ENCODE results near the gene KMT5C. TPM values are rescaled to one million over a fixed set of nuclear protein-coding genes. Genes with fewer than 3 reads are reported as not detected.
A peak's percentile ranks its signal among the peaks of the same experiment; 100 is the strongest.

Gene KMT5C
- total RNA-seq, 1 experiment from 2014 or later = 12.9 TPM

- TF ChIP-seq, protein P1, sequence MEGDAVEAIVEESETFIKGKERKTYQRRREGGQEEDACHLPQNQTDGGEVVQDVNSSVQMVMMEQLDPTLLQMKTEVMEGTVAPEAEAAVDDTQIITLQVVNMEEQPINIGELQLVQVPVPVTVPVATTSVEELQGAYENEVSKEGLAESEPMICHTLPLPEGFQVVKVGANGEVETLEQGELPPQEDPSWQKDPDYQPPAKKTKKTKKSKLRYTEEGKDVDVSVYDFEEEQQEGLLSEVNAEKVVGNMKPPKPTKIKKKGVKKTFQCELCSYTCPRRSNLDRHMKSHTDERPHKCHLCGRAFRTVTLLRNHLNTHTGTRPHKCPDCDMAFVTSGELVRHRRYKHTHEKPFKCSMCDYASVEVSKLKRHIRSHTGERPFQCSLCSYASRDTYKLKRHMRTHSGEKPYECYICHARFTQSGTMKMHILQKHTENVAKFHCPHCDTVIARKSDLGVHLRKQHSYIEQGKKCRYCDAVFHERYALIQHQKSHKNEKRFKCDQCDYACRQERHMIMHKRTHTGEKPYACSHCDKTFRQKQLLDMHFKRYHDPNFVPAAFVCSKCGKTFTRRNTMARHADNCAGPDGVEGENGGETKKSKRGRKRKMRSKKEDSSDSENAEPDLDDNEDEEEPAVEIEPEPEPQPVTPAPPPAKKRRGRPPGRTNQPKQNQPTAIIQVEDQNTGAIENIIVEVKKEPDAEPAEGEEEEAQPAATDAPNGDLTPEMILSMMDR (IDR thresholded peaks at IDR 0.05; ENCODE audit: unreplicated experiment) = no peak
- no TSS peak for BruUV-seq (replicated peaks)
- CTCF ChIA-PET = interaction anchor here (0.6 to 2.2 kb wide), 7 partner anchors 9 to 101 kb away, joined by 3 to 13 read pairs (median 4); no protein-coding TSS in a partner anchor
- no peak for DNase-seq (ENCODE audit: unreplicated experiment)
- Mint-ChIP-seq H3K4me3 (ENCODE audit: unreplicated experiment) (peak overlapping the region; percentile 89), H3K9me3 (ENCODE audit: unreplicated experiment) (no peaks in the 10 kb centered on the region), H3K27me3 (ENCODE audit: insufficient read depth, unreplicated experiment) (no peaks in the 10 kb centered on the region), H3K27ac (ENCODE audit: low read depth, unreplicated experiment) (peak overlapping the region; percentile 93), H3K36me3 (ENCODE audit: insufficient read depth, unreplicated experiment) (peaks cover 69% of the 10 kb centered on the region), H3K4me1 (ENCODE audit: insufficient read depth, unreplicated experiment) (peaks cover 40% of the 10 kb centered on the region)
- POLR2A ChIA-PET = interaction anchor here (0.7 to 7.2 kb wide), 9 partner anchors 13 to 94 kb away, joined by 3 to 98 read pairs (median 4); partner anchors contain the start of genes KMT5C and UBE2S
- intact Hi-C loops (cut with micrococcal nuclease) = no loop called here
Observed at GRCh38 chr19:55386493-55386971, 46.9 kb downstream of the KMT5C start.

DNA sequence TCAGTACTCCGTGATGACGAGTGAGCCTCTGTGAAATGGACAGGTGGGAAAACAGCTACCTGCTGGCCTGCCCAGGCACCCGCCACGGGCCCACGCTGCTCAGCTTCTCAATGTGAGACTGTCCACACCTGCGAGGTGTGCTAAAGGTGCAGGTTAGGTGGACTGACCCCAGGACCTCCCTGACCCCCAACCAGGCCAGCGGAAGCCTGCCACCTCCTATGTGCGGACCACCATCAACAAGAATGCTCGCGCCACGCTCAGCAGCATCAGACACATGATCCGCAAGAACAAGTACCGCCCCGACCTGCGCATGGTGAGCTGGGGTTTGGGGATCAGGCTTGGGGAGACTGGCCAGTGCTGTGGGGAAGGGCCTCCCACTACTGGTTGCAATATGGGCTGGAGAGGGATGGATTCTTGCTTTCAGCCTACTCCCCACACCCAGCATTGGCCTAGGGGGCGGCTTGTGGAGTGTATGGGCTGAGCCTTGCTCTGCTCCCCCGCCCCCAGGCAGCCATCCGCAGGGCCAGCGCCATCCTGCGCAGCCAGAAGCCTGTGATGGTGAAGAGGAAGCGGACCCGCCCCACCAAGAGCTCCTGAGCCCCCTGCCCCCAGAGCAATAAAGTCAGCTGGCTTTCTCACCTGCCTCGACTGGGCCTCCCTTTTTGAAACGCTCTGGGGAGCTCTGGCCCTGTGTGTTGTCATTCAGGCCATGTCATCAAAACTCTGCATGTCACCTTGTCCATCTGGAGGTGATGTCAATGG is 48.2 kb downstream of the KMT5C start:
- peaks cover 26% of the 10 kb centered on the region for H3K4me1 Mint-ChIP-seq (ENCODE audit: insufficient read depth, unreplicated experiment)
- no peaks in the 10 kb centered on the region for H3K9me3 Mint-ChIP-seq (ENCODE audit: unreplicated experiment)
- TF ChIP-seq, protein P1 (IDR thresholded peaks at IDR 0.05; ENCODE audit: unreplicated experiment) = no peak
- BruUV-seq (replicated peaks) = no TSS peak
- POLR2A ChIA-PET = interaction anchor here (0.6 to 7.2 kb wide), 10 partner anchors 12 to 255 kb away, joined by 3 to 98 read pairs (median 4); partner anchors contain the start of genes ISOC2, KMT5C and UBE2S
- intact Hi-C loops (cut with micrococcal nuclease) = no loop called here
- CTCF ChIA-PET = interaction anchor here (0.6 to 2.2 kb wide), 13 partner anchors 10 to 244 kb away, joined by 3 to 13 read pairs (median 4); no protein-coding TSS in a partner anchor
- H3K4me3 Mint-ChIP-seq (ENCODE audit: unreplicated experiment) = peak overlapping the region; percentile 89
- H3K27me3 Mint-ChIP-seq (ENCODE audit: insufficient read depth, unreplicated experiment) = no peaks in the 10 kb centered on the region
- peaks cover 77% of the 10 kb centered on the region for H3K36me3 Mint-ChIP-seq (ENCODE audit: insufficient read depth, unreplicated experiment)
- no peak for DNase-seq (ENCODE audit: unreplicated experiment)
- peak overlapping the region; percentile 93 for H3K27ac Mint-ChIP-seq (ENCODE audit: low read depth, unreplicated experiment)

DNA sequence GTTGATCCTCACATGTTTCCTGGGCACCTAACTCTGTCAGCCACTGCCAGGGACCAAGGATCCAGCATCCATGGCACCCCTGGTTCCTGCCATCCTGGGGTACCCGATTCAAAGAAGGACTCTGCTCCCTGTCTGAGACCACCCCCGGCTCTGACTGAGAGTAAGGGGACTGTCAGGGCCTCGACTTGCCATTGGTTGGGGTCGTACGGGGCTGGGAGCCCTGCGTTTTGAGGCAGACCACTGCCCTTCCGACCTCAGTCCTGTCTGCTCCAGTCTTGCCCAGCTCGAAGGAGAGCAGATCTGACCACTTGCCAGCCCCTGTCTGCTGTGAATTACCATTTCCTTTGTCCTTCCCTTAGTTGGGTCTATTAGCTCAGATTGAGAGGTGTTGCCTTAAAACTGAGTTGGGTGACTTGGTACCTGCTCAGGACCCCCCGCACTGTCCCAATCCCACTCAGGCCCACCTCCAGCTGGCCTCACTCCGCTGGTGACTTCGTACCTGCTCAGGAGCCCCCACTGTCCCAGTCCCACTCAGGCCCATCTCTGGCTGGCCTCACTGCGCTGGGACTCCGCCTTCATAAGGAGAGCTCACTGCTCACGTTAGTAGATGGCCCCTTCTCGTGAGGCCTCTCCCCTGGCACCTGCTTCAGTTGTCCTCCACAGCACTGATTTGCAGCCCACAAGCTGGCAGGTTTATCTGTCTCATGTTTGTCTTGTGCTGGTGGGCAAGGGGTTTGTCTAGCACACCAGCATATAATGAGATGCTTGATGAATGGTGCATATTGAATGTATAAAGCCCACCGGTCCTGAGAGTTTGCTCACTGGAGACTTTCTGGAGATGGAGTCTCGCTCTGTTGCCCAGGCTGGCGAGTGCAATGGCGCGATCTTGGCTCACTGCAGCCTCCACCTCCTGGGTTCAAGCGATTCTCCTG is 50.0 kb downstream of the KMT5C start:
- TF ChIP-seq, protein P1 (IDR thresholded peaks at IDR 0.05; ENCODE audit: unreplicated experiment) = no peak
- H3K4me3 Mint-ChIP-seq (ENCODE audit: unreplicated experiment) = no peak overlapping the region
- no peaks in the 10 kb centered on the region for H3K27me3 Mint-ChIP-seq (ENCODE audit: insufficient read depth, unreplicated experiment)
- no peak for DNase-seq (ENCODE audit: unreplicated experiment)
- POLR2A ChIA-PET = interaction anchor here (0.6 to 7.2 kb wide), 5 partner anchors 18 to 702 kb away, joined by 3 to 57 read pairs (median 4); partner anchors contain the start of genes PPP6R1 and UBE2S
- peaks cover 21% of the 10 kb centered on the region for H3K4me1 Mint-ChIP-seq (ENCODE audit: insufficient read depth, unreplicated experiment)
- no peaks in the 10 kb centered on the region for H3K9me3 Mint-ChIP-seq (ENCODE audit: unreplicated experiment)
- intact Hi-C loops (cut with micrococcal nuclease) = no loop called here
- no peak overlapping the region for H3K27ac Mint-ChIP-seq (ENCODE audit: low read depth, unreplicated experiment)
- no TSS peak for BruUV-seq (replicated peaks)
- H3K36me3 Mint-ChIP-seq (ENCODE audit: insufficient read depth, unreplicated experiment) = peaks cover 77% of the 10 kb centered on the region
- CTCF ChIA-PET = interaction anchor here (0.6 to 3.2 kb wide), 9 partner anchors 29 to 169 kb away, joined by 3 to 21 read pairs (median 3); partner anchors contain the start of gene KMT5C

Data from MCF 10A (cell line).